ENCODE data around the gene CARMIL1.
"Not testable (repeated sequence)": the region's sequence is repeated elsewhere in the genome, so short reads cannot be mapped to it uniquely, and the experiment has no call there.

Gene CARMIL1

GRCh38 chr6:25411316-25411950 is 132.3 kb downstream of the CARMIL1 start:
- no peak for DNase-seq

DNA sequence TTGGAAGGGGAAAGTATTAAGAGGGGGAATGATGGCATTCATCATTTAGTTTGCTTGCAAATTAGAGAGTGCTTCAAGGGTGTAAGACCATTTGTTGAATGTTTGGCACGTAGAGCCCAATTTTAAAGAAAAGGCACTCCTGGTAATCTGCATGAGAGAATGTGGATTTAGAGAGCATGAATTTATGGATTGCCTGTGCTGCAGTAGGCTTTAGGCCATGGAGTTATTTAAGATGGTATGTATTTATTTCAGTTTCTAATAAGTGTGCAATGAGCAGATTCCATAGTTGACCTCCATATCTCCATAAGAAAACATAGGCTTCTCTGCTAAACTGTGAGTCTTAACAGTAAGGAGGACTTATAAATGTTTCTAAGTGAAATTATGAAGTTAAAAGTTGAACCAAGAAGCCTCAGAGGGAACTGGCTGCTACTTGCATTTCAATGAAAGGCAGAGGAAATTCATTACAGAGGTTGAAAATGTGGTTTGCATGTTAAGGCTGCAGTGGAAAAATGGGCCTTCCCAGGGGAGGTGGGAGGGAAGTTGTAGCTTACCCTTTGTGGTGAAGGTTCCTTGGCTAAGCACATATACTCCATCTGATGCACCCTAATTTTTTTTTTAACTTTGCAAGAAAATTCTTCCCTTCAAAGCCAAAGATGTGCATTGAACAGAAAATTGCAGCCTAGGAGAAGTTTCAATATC is 134.2 kb downstream of the CARMIL1 start:
- peak; percentile 21 to 62 (median 40) for DNase-seq

GRCh38 chr6:25414168-25414567 is 135.0 kb downstream of the CARMIL1 start:
- DNase-seq, result no peak

- DNase-seq, result no peak
Measured at GRCh38 chr6:25414755-25415154, 135.6 kb downstream of the CARMIL1 start.

- no peak for DNase-seq
Measured at GRCh38 chr6:25415274-25415673, 136.1 kb downstream of the CARMIL1 start.

DNA sequence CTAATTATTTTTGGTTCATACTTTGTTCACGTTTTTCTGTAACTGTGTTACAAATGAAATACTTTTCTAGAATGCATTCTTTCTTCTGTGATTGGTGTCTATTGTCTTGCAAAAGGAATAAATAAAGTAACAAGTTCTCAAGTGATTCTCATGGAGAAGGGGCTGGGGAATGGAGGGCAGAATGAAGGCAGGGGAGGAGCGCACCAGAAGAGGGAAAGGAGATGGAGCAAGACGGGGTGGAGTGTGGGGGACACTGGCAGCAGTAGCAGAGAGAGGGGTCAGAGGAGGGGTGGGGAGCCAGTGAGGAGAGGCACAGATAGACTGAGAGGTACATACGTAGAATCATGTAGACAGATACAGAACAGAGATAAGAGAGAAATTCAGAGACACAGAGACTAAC is 136.5 kb downstream of the CARMIL1 start:
- DNase-seq, result no peak

DNA sequence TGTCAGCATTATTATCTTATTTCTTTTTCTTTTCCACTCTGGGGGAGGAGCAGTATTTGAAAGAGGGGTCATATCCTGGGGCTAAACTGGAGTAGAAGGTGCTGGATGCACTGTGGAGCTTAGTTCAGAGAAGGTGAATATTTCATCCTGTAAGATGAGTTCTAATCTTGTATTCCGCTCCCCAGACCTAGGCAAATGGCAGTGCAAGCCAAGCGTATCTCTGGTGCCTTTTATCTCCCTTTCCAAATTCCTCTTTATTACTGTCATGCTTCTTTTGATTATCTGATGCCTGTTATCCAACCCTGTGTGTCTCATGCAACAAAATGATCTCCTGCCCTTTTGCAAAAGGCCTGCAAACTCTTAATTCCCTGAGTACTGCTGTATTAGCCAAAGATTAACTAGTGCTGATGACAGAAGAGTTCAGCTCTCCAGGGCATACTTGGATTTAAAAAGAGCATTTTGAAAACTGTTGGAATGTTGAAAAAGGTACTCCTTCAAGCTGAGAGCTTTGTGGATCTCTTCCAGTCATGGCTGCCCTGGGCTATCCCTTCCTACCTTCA is 138.0 kb downstream of the CARMIL1 start:
- DNase-seq, result no peak

DNA sequence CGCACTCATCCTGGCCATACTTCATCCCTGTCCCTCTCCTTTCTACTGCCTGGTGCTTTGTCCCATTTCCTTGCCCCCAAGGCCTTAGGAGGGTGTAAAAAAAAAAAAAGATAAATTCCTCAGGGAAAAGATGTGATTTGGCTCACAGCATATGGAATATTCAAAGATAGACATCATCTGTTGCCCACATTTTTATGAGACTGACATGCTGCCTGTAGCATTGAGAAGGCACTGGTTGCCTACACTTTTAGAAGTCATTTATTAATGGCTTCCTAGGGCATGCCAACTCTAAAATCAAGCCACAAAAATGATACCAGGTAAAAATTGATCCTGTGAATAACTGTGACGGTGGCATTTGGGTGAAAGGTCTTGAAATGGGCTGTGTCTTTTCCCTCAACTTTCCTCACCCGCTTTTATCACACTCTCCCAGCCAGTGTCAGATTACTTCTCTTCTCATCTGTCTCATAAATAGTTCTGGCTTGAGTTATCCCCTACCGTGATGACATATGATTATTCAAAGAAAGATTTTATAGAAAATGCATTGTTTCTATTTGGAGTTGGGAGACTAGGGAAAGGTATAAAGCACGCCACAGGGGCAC is 139.4 kb downstream of the CARMIL1 start:
- no peak for DNase-seq

GRCh38 chr6:25419879-25420278 is 140.7 kb downstream of the CARMIL1 start:
- DNase-seq, result no peak

DNA sequence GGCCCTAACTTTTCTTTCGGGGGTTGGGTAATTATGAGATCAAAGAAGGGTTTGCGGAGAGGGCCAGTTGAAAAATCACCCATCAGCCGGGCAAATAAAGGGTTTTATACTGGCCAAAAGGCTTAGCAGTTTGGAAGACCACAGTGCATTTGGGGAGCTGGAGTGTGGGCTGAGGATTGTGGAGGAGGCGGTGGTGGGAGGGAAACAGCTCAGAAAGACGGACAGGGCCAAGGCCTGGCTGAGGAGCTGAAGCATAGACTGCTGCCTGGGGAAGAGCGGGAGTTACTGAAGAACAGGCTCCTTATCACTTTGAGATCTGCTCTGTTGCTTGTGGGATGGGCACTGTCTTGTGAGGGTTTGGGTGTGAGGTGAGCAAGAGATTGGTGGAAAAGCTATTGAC is 144.2 kb downstream of the CARMIL1 start:
- no peak for DNase-seq

GRCh38 chr6:25424303-25424702 is 145.1 kb downstream of the CARMIL1 start:
- no peak for DNase-seq

DNA sequence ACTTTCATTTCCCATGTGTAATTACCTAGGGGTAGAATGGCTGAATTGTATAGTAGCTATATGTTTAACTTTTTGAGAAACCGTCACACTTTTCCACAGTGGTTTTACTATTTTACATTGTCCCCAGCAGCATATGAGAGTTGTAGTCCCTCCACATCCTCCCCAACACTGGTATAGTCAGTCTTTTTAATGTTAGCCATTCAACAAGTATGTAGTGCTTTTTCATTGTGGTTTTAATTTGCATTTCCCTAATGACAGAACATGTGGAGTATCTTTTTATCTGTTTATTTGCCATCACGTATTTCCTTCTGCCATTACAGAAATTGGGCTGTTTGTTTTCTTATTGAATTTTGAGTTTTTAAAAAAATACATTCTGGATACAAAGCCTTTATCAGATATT is 148.4 kb downstream of the CARMIL1 start:
- DNase-seq, result no peak

GRCh38 chr6:25428758-25429317 is 149.7 kb downstream of the CARMIL1 start:
- no peak for DNase-seq

DNA sequence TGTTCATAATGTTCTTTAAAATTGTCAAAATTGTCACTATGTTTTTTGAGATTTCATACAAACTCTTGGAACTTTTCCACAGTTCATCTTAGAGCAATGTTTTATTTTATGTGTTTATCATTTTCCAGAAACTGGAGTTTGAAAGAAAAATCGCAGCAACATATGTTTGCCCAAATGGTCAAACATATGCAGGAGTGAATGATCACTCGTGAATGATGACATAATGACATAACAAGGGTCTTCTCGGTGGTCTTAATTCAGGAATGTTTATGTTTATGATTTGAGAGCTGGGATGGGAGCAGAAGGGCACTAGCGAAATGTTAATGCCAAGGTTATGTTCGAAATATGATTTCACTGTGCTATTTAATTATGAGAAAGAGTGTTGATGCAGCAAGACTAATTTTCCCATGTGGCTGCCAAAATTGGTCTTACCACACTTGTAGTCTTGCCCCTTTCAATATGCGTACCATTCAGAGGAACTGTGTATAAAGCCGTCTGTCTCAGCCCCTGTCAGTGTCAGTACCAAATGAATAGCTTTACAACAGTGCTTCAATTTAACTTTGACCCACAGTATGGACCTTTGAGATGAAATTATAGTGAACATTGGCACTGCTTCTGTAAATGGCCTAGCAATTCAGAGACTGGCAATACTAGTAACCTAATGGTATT is 152.3 kb downstream of the CARMIL1 start:
- no peak for DNase-seq

DNA sequence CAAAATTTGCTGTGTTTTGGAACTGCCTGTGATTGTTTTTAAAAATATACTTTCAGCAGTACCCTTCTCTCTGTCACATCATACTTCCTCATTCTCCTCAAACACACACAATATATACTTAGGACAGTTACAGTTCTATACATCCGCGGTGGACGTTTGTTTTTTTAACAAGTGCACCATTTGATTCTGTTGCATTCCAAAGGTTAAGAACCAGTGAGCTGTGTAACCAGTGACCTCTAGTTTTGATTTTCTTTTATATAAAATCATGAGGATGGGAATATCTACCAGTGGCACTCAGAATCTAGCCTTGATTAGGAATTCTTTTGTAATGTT is 152.8 kb downstream of the CARMIL1 start:
- DNase-seq, result peak in 2 of 4 experiments; percentile 17 to 27

GRCh38 chr6:25434921-25435320 is 155.7 kb downstream of the CARMIL1 start:
- peak in 2 of 4 experiments; percentile 50 to 58 for DNase-seq

GRCh38 chr6:25435416-25435985 is 156.3 kb downstream of the CARMIL1 start:
- peak in 3 of 4 experiments; percentile 32 to 51 (median 50) for DNase-seq

- DNase-seq, result peak in 1 of 4 experiments; percentile 15
Measured at GRCh38 chr6:25436760-25437159, 157.6 kb downstream of the CARMIL1 start.

DNA sequence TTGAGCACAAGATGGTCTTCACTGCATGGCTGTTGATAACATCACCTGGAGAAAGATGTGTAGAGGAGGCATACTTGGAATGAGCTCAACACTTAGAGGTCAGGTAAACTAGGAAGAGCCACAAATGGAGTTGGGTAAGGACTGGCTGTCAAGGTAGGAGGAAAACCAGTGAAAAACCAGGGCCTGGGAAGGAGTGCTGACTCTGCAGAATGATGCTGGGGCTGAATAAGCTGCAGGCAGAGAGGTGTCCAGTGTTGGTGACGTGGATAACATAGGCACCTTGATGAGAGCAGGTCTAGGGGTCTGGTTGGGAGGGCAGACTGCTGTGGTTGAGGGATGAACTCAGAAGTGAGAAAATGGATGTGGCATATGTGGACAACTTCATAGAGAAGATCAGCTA is 160.2 kb downstream of the CARMIL1 start:
- DNase-seq, result no peak

DNA sequence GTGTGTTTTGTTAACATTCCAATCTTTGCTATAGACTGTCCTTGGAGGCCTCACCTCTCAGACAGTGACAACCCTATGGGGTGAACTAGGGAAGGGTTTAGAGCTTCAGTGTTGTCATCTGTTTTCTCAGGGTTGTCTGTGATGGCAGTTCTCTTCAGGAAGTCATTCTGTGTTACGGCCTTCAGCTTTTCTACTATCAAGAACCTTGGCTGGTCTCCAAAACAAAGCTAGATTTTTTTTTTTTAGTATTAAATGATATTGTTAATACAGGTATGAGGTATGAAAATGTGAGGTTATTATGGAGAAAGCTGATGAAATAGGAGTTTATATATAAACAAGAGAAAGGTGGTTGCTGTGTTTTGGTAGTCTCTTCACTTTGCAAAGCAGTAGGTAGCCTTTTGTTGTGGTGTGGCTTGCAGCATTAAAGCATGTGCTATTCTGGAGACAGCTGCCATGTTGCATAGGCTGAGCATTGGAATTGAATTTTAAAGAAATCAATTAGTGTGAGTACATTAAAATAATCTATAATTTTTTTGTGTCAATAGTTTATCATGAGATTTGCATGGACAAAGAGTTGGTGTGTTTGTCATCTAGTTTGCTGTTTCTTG is 162.6 kb downstream of the CARMIL1 start:
- DNase-seq, result no peak

- DNase-seq, result peak in 2 of 4 experiments; percentile 41 to 50
Measured at GRCh38 chr6:25442898-25443297, 163.7 kb downstream of the CARMIL1 start.

- DNase-seq, result not testable (repeated sequence)
Measured at GRCh38 chr6:25444521-25444920, 165.3 kb downstream of the CARMIL1 start.
